Spleen (tissue), 11 donors: ENCODE results near the gene CRHR2. TPM values are rescaled to one million over a fixed set of nuclear protein-coding genes. Genes with fewer than 3 reads are reported as not detected.

Source experiments
- DNase-seq: peaks from one replicate; pipeline ENCODE4 v3.0.0-alpha.2; 2020
- H3K27ac ChIP-seq, 8 donors: fragments of 200-600 bp; sonication (generic) in 7 of 8; 1 replicate in 4 of 8; 2 replicates in 4 of 8; pipeline versions ENCODE4 v1.5.0 to v1.8.0; 2016 to 2021; ENCODE audit warnings: inconsistent platforms in 4 of 8, mild to moderate bottlenecking in 4 of 8, moderate library complexity in 1 of 8
- H3K27me3 ChIP-seq, 7 donors: fragments of 200-600 bp; sonication (generic) in 6 of 7; replicated peaks in 1 of 7; 1 replicate in 4 of 7; 2 replicates in 3 of 7; pipeline versions ENCODE4 v1.5.0 to v1.8.0; 2016 to 2021; ENCODE audit warnings: inconsistent platforms in 3 of 7, mild to moderate bottlenecking in 1 of 7
- H3K36me3 ChIP-seq, 6 donors: fragments of 200-600 bp; sonication (generic) in 5 of 6; 1 replicate in 4 of 6; 2 replicates in 2 of 6; pipeline versions ENCODE4 v1.5.0 to v1.8.0; 2016 to 2021; ENCODE audit warnings: inconsistent platforms in 2 of 6
- H3K4me1 ChIP-seq, 6 donors: fragments of 200-600 bp; sonication (generic) in 5 of 6; 1 replicate in 3 of 6; 2 replicates in 3 of 6; pipeline versions ENCODE4 v1.5.0 to v1.8.0; 2016 to 2021; ENCODE audit warnings: inconsistent platforms in 3 of 6
- H3K4me3 ChIP-seq, 8 donors: fragments of 200-600 bp; sonication (generic) in 7 of 8; 1 replicate in 4 of 8; 2 replicates in 4 of 8; pipeline versions ENCODE4 v1.5.0 to v1.8.0; 2016 to 2021; ENCODE audit warnings: inconsistent platforms in 4 of 8, mild to moderate bottlenecking in 4 of 8, moderate library complexity in 2 of 8
- H3K9me3 ChIP-seq, 8 donors: fragments of 200-600 bp; sonication (generic) in 7 of 8; 1 replicate in 4 of 8; 2 replicates in 4 of 8; pipeline versions ENCODE4 v1.5.0 to v1.8.0; 2016 to 2021; ENCODE audit warnings: inconsistent platforms in 4 of 8
- POLR2A ChIP-seq, 3 donors: fragments of 450-650 bp; IDR thresholded peaks; one replicate each; pipeline ENCODE4 v1.5.1; 2017; ENCODE audit warnings: antibody characterized with exemption in 3 of 3, mild to moderate bottlenecking in 1 of 3
- POLR2AphosphoS5 ChIP-seq, 3 donors: sonication (generic); formaldehyde crosslinking; IDR thresholded peaks; one replicate each; pipeline ENCODE4 v1.5.1; 2017; ENCODE audit warnings: antibody characterized with exemption in 3 of 3
- WGBS, 5 donors: extraction: QIAGEN DNeasy Blood & Tissue Kit in 3 of 5; methylation state at CpG; one replicate each; pipeline versions ENCODE4 v1.1.5 to v1.1.7; 2013 to 2018; 5-methylcytosine and 5-hydroxymethylcytosine counted together
- intact Hi-C: fragments of 100-400 bp; cut with DNase I; formaldehyde crosslinking; loops from one replicate; pipeline ENCODE4 v1.15.0; 2023; ENCODE audit warnings: low total_unique reads
- polyA plus RNA-seq, 3 donors: library from polyadenylated mRNA; stranded (reverse); fragments of 200-250 nt; gene quantifications; one replicate each; pipeline ENCODE4 v1.2.1, GENCODE V29; 2013
- total RNA-seq, 7 donors: library from RNA; depleted of rRNA in 3 of 7; stranded (reverse); fragments of >200 nt in 3 of 7; fragmentation: NEBNext Ultra II Directional in 4 of 7; extraction: Animal tissue kit (Norgen Biotek cat#: 25700) in 4 of 7; gene quantifications; one replicate each; pipeline versions ENCODE4 v1.1.0 to v1.2.1, GENCODE V29; 2016 to 2021
- TF ChIP-seq, protein P1 (sequence below), 11 experiments: fragments of 200-600 bp in 7 of 11; fragments of 450-650 bp in 4 of 11; sonication (generic) in 4 of 11; IDR thresholded peaks in 8 of 11; conservative IDR thresholded peaks in 3 of 11; 1 replicate in 7 of 11; 2 replicates in 4 of 11; pipeline versions ENCODE4 v1.4.0 to v1.8.0; 2016 to 2021; ENCODE audit warnings: antibody characterized with exemption in 11 of 11, inconsistent platforms in 4 of 11, mild to moderate bottlenecking in 1 of 11
- donor health status: healthy with polysubstance abuse.
- donor health status: DM: no; HTN: no; CAD: no; lungs with moderate emphysema.
- donor health status: DM: no; HTN: no; CAD: no.
- donor health status: Bipolar disorder and iron deficiency.
- donor health status: healthy.
- donor health status: DM: no; HTN: no; CAD: no.
- donor health status: DM: yes; HTN: yes; CAD: no.

The CRHR2 gene
- total and polyA plus RNA-seq, 10 donors: not detected

DNA sequence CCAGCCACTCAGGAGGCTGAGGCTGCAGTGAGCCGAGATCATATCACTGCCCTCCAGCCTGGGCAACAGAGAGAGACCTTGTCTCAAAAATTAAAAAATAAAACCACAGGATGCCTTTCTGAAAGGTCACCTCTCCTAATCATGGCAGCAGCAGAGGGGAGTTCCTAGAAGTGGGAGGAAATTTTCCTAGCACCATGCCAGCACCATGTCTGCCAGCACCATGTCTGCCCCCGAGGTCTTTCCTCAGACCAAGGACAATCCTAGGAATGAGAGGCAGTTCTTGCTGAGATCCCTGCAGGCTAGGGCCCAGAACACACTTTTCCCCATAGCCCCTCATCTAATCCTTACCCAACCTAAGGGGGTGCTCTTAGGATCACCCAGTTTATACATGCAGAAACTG, 47.4 kb upstream of the CRHR2 start:
- Histone ChIP-seq H3K36me3 (no peaks in the 10 kb centered on the region), H3K27me3 (peaks cover 0 to 16% (median 0%) of the 10 kb centered on the region in 7 donors), H3K9me3 (no peaks in the 10 kb centered on the region), H3K27ac (no peak overlapping the region), H3K4me3 (no peak overlapping the region), H3K4me1 (peaks cover 0 to 24% (median 6%) of the 10 kb centered on the region in 6 donors)
- intact Hi-C loops: loop anchor here (10.0 kb wide), 1 partner anchor 565 kb away; no protein-coding TSS in a partner anchor
- peak; percentile 31 for DNase-seq
- TF ChIP-seq POLR2AphosphoS5 (IDR thresholded peaks at IDR 0.05) (no peak), POLR2A (IDR thresholded peaks at IDR 0.05) (no peak)
- TF ChIP-seq, protein P1, sequence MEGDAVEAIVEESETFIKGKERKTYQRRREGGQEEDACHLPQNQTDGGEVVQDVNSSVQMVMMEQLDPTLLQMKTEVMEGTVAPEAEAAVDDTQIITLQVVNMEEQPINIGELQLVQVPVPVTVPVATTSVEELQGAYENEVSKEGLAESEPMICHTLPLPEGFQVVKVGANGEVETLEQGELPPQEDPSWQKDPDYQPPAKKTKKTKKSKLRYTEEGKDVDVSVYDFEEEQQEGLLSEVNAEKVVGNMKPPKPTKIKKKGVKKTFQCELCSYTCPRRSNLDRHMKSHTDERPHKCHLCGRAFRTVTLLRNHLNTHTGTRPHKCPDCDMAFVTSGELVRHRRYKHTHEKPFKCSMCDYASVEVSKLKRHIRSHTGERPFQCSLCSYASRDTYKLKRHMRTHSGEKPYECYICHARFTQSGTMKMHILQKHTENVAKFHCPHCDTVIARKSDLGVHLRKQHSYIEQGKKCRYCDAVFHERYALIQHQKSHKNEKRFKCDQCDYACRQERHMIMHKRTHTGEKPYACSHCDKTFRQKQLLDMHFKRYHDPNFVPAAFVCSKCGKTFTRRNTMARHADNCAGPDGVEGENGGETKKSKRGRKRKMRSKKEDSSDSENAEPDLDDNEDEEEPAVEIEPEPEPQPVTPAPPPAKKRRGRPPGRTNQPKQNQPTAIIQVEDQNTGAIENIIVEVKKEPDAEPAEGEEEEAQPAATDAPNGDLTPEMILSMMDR (IDR thresholded peaks at IDR 0.05 in 8 of 11, conservative IDR thresholded peaks at IDR 0.05 in 3 of 11): no peak
- WGBS, 5 donors: 61 to 75% (median 65%) methylated on average over 2 of the region's 2 CpGs

DNA sequence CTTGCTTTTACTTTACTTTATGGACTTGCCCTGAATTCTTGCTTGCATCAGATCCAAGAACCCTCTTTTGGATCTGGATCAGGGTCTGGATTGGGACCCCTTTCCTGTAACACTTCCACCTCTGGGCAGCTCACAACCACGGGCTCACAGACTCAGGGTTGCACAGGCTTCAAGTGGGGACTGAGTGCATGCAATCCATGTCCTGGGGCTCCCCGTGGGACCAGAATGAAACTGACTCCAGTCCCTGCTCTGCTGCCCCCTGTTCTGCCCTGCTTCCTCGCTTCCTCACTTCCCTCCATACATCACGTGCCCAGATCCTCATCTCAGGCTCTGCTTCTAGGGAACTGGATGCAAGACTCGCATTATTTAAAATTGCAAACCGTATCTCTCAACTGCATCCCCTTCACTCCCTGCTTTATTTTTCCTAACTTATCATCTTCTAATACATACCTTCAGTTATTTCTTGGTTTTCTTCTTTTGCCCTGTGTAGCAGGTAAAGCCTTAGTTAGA, 46.4 kb upstream of the CRHR2 start:
- TF ChIP-seq POLR2A (IDR thresholded peaks at IDR 0.05) (no peak), POLR2AphosphoS5 (IDR thresholded peaks at IDR 0.05) (no peak)
- TF ChIP-seq, protein P1 (IDR thresholded peaks at IDR 0.05 in 8 of 11, conservative IDR thresholded peaks at IDR 0.05 in 3 of 11): no peak
- intact Hi-C loops: no loop called here

DNA sequence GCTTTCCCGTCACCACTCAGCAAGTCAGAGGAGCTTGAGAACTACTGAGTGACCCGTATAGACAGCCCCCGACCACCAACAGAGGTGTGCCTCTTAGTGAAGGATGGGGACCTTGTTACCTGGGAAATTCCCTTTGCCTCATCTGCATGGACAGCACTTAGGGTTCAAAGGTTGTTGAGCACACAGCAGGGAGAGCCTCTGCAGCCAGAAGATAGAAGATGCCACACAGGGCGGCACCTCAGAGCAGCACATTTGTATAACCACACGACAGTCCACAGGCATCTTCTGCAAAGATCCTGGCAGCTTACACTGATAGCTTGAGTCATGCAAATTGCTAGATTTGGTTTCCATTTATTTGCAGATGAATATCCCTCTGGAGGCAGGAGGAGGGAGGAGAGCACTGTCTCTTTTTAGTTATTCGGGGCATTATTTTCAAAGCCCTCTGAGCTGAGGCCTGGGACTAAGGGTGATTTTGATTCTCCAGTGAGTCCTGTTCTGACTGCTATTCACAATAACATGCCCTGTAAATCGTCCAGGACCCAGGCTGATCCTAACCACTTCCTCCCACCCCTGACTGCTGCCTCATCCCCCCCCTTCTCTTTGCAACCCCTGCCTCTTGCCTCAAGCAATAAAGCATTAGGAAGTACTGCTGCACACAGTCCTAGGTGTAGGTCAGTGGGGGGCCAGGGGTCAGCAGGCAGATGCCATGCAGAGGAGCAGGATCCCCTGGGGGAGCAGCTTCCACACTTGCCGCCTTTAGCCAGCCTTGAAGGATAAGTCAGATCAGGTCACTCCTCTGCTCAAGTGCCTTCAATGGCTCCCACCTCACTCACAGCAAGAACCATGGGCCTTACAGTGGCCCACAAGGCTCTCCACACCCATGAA, 45.0 kb upstream of the CRHR2 start:
- H3K4me1 ChIP-seq: peaks cover 0 to 24% (median 6%) of the 10 kb centered on the region in 6 donors
- 41 to 51% (median 47%) methylated on average over 8 of the region's 8 CpGs for WGBS, 5 donors
- DNase-seq: peak; percentile 79
- no peaks in the 10 kb centered on the region for H3K36me3 ChIP-seq
- H3K27me3 ChIP-seq: peaks cover 0 to 5% (median 0%) of the 10 kb centered on the region in 7 donors
- intact Hi-C loops: no loop called here
- peak overlapping the region in 6 of 8 donors; percentile 1 to 78 (median 52) for H3K27ac ChIP-seq
- H3K4me3 ChIP-seq: peak overlapping the region in 5 of 8 donors; percentile 2 to 56 (median 19)
- TF ChIP-seq POLR2AphosphoS5 (IDR thresholded peaks at IDR 0.05): no peak
- TF ChIP-seq, protein P1 (IDR thresholded peaks at IDR 0.05 in 8 of 11, conservative IDR thresholded peaks at IDR 0.05 in 3 of 11): no peak
- TF ChIP-seq POLR2A (IDR thresholded peaks at IDR 0.05): no peak
- no peaks in the 10 kb centered on the region for H3K9me3 ChIP-seq

More for the DNA sequence above, 46.4 kb upstream of the CRHR2 start:
- Histone ChIP-seq H3K36me3 (no peaks in the 10 kb centered on the region), H3K27me3 (peaks cover 0 to 9% (median 0%) of the 10 kb centered on the region in 7 donors), H3K4me1 (peaks cover 0 to 24% (median 6%) of the 10 kb centered on the region in 6 donors), H3K9me3 (no peaks in the 10 kb centered on the region), H3K4me3 (no peak overlapping the region), H3K27ac (no peak overlapping the region)
- WGBS, 5 donors: 70 to 78% (median 73%) methylated on average over 6 of the region's 6 CpGs
- peak; percentile 51 for DNase-seq
